Measurements from ENCODE around the gene LZTFL1. TPM values are rescaled to one million over a fixed set of nuclear protein-coding genes. Genes with fewer than 3 reads are reported as not detected.

LZTFL1 gene
- total RNA-seq, 2 donors from 2014 or later = 8.6 to 9.1 TPM

DNA sequence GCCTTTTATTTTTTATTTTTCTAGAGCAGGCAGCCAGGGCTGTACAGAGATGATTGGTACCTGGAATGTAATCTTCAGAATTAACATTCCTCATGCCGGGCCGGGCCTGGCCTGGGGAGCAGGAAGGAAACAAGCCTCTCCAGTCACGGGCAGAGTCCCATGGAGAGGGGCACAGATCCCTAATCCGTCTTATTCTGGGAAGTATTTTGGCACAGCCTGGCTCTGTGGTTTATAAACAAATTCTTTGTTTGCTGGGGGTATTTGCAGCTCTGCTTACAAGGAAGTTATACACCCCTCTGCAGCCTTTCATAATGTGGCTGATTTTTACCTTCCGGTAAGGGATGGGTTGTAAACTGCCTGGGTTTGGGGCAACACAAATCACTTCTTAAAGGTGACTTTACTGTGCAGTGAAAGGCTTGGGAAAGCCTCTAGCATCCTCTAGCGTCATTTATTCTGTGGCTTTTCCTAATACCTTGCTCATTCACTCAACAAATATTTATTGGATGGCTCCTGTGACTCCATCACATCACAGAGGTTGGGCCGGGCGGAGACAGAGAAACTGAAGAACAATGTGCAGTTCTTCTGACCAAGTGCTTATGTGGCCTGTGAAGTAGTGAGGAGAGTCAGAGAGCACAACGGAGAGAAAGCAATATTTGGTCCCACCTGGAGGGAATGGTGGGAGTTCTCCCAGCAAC, 48.3 kb downstream of the LZTFL1 start:
- DNase-seq (no peak), ATAC-seq (no peak)
- intact Hi-C loops (cut with DNase I) = no loop called here

DNA sequence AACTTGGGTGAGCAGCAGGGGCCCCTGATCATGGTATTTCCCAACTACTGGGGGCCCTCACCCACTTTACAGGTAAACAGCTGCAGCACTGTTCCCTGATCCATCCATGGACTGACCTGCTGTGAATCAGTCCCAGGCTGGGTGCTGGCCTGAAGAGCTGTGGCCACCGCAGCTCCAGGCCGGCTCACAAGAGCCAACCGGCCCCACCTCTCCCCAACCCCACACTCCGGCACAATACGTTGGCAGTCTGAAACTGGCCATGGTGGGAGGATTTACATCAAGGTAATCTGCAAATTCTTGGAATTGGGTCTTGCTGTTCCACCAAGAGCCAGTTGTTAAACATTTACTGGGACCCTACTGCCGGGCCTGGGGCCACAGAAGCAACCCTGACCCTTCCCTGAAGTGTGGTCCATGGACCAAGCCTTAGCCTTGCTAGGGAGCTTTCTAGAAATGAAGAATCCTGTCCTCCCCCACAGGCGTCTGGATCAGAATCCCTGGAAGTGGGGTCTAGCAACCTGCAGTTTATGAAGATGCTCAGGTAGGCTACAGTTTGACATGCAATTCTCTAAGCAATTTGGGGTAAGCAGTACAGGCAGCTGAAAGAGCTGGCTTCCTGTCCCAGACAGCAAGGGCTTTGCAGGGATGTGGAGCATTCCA, 49.3 kb downstream of the LZTFL1 start:
- DNase-seq (no peak), ATAC-seq (no peak)
- intact Hi-C loops (cut with DNase I) = no loop called here

DNA sequence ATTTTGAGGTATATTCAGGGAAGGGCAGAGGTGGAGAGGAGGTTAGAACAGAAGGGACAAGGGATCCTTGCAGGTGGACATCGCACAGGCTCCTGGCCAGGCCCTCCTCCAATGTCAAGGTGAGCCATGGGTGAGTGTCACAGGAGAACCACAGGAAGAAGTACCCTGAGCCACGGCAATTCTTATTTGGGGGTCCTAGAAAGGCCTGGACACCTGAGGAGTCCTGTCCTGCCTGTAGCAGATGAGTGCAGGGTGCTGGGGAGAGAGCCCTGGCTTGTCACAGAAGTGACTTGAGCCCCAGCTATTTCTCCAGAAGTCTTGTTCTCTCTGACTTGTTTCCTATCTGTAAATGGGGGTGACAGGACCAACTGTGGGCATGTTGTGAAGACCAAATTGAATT, 49.9 kb downstream of the LZTFL1 start:
- intact Hi-C loops (cut with DNase I) = no loop called here
- DNase-seq (no peak), ATAC-seq (no peak)

DNA sequence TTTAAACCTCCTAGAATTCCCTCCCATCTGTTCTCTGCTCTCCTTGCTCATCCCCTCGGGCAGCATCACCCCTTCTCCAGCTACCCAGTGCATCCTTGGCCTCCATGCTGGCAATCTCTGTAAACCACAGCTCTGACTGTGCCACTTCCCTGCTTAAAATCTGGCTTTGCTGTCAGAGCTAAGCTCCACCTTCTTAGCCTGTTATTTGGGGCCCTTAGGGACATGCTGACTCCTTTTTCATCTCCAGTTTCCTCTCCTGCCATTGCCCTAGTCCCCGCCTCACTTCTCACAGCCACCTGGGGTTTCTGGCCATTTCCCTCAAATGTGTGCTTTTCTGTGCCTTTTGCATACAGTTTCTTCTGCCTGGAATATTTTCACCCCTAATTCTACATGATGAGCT, 51.3 kb downstream of the LZTFL1 start:
- DNase-seq (no peak), ATAC-seq (no peak)
- intact Hi-C loops (cut with DNase I) = no loop called here

DNA sequence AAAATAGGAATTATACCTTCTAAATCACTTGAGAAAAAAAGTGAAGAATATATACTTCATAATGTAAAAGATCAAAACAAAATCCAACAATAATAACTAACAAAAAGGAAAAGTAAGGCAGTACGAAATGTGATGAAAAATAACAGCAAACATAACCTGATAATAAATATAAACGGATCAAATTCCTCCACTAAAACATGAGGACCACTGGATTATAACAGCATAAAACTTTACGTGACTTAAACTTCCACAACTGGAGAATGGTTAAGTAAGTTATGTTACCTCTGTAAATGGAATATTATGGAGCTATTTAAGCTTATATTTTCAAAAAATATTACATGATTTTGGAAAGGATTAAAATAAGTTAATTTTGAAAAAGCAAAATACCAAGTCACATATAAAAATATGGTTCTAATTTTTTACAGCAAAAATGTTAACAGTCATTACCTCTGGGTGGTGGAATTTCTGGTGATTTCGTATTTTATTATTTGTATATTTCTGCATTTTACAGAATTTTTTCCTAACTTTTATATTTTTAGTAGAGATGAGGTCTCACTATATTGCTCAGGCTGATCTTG, 52.6 kb downstream of the LZTFL1 start:
- ATAC-seq (no peak), DNase-seq (no peak)
- intact Hi-C loops (cut with DNase I) = no loop called here

DNA sequence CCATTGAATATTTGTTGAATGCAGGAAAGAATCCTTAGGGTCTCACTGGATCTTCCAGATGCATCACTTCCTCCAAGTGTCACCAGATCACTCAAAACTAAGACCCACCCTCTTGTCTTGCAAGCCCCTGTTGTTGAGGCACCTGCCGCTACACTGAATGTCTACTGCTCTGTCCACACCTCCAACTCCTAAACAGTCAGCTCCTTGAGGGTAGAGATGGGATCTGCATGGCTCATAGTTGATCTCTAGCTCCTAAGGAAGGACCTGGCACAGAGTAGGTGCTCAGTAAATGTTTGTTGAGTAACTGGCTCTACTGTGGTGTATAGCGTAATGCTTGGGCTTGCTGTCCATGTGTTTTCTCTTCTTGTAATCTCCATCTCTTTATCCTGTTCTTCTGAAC, 54.4 kb downstream of the LZTFL1 start:
- no peak for DNase-seq
- intact Hi-C loops (cut with DNase I) = no loop called here

DNA sequence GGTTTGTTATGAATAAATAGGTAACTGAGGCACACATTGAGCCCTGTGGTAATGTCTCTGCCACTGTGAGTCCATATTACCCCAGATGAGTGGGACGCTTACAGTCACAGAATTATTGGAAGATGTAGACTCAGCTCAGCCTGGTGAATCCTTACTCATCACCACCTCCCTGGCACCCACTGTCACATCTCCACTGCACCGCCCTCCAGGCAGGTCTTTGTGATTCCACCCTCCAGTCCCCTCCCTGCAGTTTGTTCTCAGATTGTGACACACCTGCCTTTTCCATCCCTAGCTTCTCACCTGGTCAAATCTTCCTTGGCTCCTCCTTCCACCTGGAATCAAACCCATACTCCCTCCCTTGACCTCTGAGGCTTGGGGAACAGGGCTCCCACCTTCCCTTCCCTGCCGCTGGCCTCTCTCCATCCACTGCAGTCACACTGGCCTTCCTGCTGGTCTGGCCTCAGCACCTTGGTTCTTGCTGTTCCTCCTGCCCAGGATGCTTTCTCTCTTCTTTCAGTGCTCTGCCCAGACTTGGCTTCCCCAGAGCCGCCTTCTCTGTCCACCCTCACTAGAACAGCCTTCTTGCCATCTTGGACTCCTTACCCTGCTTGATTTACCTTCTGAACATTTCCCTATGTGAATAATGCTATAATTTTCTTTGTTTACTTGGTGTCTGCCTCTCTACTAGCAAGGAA, 55.0 kb downstream of the LZTFL1 start:
- intact Hi-C loops (cut with DNase I) = no loop called here
- ATAC-seq (no peak), DNase-seq (no peak)

More for the DNA sequence above, 54.4 kb downstream of the LZTFL1 start:
- ATAC-seq = no peak

DNA sequence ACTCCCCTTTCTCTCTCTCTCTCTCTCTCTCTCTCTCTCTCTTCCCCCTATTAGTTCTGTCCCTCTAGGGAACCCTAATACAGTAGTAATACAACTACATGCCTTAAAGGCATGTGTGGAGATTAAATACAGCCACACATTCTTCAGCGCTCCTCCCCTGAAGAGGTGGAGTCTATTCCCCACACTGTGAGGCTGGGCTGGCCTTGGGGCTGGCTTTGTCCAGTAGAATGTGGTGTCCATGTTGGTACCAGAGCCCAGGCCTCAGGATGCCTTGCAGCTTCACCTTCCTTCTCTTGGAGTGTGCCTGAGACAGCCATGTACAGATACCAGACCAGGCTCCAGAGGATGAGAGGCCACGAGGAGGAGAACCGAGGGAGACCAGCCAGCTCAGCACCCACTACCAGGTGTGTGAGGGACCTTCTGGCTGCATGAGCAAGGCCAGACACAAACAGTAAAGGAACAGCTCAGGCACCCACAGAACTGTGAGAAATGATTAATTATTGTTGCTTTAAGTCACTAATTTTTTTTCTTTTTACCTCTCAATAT, 56.2 kb downstream of the LZTFL1 start:
- DNase-seq (no peak), ATAC-seq (no peak)
- intact Hi-C loops (cut with DNase I) = no loop called here

DNA sequence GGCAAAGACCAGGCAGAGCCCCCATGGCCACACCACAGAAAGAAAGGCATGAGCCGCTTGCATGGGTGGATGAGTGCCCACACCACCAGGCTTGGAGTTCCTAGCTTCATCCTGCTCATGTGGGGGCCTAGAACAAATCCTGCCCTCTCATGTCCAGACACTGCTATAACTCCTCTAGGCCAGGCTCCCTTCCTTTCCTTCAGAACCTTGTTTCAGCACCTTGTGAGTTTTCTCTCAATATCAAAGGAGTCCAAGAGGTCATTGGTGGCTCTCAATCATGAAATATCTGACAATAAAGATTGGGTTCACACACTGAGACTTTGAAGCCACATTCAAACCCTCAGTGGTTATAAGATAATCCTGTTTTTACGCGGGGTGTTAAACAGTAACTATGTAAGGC, 58.3 kb downstream of the LZTFL1 start:
- no peak for DNase-seq
- intact Hi-C loops (cut with DNase I) = no loop called here
- ATAC-seq = no peak

DNA sequence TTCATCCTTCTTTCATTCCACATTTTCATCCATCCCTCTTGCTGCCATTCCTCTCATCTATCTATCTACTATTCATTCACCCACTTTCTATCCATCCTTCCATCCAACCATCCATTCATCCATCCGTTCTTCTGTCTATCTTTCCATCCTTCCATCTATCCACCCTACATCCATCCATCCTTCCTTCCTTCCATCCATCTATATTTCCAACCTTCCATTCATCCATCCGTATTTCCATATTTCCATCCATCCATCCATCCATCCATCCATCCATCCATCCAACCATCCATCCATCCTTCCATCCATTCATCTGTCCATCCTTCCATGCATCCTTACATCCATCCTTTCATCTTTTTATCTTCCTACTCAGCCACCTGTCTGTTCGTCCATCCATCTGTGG, 59.5 kb downstream of the LZTFL1 start:
- DNase-seq (no peak), ATAC-seq (no peak)
- intact Hi-C loops (cut with DNase I) = no loop called here

DNA sequence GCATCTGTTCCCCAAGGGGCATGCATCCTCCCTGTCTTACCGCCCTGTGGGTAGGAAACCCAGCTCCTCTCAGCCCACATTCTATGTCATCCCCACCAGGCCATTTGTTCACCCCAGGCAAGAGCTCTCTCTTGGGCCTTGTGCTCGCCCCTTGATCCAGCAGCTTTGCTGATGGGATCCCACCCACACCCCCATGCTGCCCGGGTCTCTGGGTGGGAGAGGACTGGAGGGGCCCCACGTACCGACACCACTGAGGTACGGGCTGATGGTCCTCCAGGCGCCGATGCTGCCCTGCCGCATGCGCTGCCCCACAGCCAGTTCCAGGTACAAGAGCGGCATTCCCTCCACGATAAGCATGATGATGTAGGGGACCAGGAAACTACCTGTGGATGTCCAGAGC, 60.1 kb downstream of the LZTFL1 start:
- DNase-seq = no peak
- intact Hi-C loops (cut with DNase I) = no loop called here
- ATAC-seq = no peak

DNA sequence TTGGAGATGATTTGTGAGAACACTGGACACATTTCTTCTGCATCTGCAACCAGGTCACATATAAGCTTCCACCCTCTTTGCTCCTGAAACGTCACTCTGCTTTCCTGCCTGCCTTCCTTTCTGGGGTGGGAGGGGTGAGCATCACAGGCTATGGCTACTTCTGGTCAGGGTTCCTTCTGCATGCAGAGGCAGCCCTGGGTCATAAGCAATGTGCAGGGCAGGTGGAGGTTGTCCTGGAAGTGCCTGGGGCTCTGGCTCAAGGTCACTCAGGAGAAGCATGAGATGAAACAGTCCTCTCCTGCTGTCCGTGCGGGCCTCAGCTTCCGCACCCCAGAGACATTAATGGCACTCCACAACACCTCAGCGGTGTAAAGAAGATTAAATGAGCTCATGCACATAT, 60.6 kb downstream of the LZTFL1 start:
- DNase-seq = no peak
- no peak for ATAC-seq
- intact Hi-C loops (cut with DNase I) = no loop called here

DNA sequence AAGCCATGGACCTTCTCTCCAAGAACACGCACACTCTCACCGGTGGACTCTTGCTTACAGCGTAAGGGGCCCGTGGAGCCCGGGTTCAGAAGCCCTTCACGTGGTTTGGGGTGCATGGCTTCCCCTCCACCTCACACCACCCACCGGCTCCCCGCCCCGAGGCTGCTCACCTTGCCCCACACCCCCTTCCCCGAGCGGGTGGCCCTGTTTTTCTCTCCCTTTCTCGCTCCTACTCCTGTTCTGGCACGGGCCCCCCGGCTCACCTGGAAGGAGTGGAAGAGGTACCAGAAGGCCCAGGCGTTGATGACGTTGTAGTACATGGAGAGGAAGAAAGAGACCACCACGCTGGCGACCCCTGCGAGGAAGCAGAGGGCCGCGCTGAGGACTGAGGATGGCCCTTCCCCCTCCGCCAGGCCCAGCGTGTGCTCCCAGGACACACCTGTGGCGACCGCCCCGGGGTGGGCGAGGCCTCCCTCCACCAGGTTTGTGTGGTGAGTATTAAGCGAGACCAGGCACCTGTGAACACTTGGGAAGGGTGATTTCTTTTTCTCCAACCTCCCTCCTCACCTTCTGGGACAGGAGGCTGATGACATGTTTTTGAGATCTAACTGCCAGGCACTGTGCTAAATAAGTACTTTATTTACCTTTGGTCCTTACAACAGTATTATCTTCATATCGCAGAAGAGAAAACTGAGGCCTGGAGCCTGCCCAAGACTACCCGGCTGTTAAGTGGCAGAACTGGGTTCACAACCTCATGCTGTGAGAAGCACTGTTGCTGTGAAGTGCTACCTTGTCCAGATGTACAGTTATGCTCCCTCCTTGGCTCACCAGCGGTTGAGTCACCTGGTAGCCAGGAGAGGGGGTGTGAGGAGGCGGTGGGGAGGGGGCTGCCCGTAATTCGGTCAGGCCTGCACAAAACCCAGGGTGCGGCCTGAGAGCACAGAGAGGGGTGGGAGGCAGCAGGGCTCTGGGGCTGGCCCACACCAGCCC, 61.9 kb downstream of the LZTFL1 start:
- DNase-seq (no peak), ATAC-seq (no peak)
- intact Hi-C loops (cut with DNase I) = no loop called here

DNA sequence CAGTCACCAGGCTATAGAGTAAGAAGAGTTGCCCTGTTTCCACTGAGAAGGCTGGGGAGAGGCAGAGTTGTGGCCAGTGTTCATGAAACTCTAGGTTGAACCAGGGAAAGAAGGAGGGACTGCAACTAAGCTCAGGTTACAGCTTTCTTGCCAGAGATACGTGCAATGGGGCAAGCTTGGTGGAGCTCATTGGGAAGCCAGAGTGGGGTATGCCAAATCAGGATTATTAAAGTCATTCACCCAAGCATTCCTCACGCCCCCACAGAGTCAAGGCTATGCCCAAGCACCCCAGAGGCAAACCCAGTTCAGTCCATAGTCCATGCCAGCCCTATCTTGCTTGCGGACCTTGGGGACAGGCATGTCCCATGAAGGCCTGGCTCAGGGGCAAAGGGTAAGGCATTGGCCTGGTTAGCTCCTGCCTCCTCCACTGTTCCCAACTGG, 63.1 kb downstream of the LZTFL1 start:
- DNase-seq (no peak), ATAC-seq (no peak)
- intact Hi-C loops (cut with DNase I) = no loop called here

DNA sequence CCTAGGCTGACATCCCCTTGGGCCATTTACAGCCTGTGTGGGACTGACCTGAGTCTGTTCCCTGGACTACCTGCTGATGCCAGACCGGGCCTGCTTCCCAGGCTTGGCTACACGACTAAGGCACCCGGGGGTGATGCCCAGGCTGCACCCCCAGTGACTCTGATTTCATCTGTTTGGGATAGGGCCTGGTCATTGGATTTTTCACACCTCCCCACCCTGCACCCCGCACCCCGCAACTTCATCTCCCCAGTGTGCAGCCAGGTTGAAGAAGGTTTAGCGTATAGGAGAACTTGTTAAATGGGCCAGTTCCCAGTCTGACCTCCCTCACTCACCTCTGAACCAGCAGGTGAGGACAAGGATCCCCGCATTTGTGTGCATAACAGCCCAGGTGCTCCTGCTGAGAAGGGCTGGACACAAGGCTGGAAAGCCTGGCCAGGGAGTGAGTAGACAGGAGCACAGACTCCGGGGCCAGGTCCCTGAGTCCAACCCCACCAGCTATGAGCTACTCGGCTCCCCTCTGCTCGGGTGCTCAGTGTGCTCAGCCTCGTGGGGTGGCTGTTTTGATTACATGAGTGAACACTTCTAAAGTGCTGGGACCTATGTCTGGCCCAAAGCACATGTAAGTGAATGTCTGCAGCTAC, 64.1 kb downstream of the LZTFL1 start:
- intact Hi-C loops (cut with DNase I) = no loop called here
- DNase-seq = no peak
- ATAC-seq = no peak

DNA sequence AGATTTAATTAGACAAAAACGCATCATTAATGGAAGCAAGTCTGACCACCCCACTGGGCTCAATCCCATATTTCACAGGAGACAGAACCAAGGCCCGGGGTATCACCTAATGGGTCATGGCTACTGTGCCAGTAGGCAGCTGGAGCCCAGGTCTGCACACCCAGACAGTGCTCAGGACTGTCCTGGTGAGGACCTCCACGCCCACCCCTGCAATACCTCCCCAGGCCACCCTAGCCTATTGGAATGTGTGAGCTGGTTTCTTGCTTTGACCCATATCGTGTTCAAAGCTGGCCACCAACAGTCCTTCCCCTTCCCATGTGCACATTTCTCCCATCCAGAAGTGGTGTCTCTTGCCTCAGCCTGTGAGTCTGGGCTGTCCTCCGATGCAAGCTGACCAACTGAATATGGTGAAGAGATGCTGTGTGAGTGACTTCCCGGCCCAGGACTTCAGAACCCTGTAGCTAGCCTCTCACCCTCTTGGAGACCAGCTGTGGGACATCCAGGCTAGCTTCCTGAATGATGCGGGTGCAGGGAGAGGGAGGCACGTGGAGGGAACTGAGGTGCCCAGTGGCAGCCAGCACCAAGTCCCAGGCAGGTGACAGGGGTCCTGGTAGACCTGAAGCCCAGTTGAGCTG, 64.7 kb downstream of the LZTFL1 start:
- ATAC-seq (no peak), DNase-seq (no peak)
- intact Hi-C loops (cut with DNase I) = no loop called here

DNA sequence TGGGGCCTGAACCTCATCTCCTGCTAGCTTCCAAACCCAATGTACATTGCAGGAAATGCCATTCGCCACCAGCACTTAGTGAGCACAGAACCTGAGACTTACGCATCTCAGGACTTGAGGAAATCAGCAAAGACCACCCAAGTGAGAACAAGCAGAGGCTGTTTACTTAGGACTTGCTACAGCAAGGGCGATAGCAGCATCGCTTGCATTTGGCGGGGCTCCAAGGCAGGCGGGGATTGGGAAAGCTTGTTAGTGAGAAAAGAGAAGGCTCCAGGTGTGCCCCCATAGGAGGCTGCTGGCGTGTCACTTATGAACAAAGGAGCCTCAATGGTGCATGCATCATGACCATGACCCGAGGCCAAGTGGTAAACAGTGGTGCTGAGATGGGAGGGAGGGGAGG, 65.3 kb downstream of the LZTFL1 start:
- no peak for ATAC-seq
- no peak for DNase-seq
- intact Hi-C loops (cut with DNase I) = no loop called here

DNA sequence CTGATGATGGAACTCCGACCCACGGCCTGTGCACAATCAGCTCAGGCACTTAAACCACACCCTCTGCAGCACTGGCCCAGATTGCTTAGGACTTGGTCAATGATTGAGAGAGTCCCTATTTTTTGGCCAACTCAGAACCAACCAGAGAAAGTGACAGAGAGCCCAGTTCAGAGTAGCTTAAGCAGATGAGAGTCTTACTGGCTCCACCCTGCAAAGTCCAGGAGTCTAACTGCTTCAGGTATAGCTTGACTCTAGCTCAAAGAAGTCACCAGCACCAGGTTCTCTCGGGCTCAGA, 65.7 kb downstream of the LZTFL1 start:
- DNase-seq = no peak
- intact Hi-C loops (cut with DNase I) = no loop called here
- ATAC-seq = no peak
